Measurements from ENCODE around the gene AARSD1. TPM values are rescaled to one million over a fixed set of nuclear protein-coding genes. Genes with fewer than 3 reads are reported as not detected.

AARSD1 gene
- total and polyA plus RNA-seq, 2 donors (not counting 3 experiments of a cell fraction or from before 2014, with no cell fraction given), result 42.8 to 53.2 TPM

DNA sequence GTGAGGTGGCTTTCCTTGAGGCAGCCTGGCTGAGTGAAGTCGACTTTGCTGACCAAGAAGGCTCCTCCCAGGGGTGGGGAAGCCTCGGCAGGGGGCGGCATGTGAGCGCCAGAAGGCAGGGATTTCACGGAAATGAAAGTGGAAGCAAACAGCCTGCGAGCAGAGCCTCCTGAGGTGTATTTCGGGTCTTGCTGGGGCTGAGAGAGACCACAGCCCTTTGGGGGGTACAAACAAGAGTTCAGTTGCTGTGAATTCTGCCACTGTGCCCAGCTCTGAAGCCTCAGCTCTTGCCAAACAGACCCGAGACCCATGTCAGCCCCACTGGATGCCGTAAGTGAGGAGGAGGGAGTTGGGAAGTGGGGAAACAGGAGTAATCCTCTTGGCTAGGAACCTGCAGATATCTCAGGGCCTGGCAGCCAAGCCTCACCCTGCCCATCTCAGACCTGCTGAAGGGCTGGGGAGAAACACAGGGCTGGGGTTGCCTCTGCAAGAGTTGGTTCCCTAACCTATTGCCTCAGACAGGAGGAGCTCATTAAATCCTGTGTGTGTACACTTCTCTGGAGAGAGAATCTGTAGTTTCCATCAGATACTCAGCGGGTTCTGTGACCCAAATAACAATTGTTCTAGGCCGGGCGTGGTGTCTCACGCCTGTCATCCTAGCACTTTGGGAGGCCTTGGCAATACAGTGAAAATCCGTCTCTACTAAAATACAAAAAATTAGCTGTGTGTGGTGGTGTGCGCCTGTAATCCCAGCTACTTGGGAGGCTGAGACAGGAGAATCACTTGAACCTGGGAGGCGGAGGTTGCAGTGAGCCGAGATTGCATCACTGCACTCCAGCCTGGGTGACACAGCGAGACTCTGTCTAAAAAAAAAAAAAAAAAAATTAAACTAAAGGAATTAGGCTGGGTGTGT, 42.6 kb upstream of the AARSD1 start, which contains the start of gene IFI35:
IFI35 (plus strand) TSS at position 146 of the 913 bp plus-strand sequence; CDS start at position 310, 164 bp downstream.
- dilution Hi-C loops (cut with MboI; ENCODE audit: extremely low pct_ligation_motif_present, low sequenced_read_pairs) (no loop called here), intact Hi-C loops (cut with micrococcal nuclease) (loop anchor here (2.0 kb wide), 1 partner anchor 14 kb away; no protein-coding TSS in a partner anchor)
- CTCF ChIA-PET, result interaction anchor here (0.6 to 2.8 kb wide), 7 partner anchors 9 to 332 kb away, joined by 3 to 23 read pairs (median 6); partner anchors contain the start of genes RPL27 and VAT1
- H3K4me2 ChIP-seq (ENCODE audit: insufficient read depth, low read length), result peak within 1 kb of the TSS; percentile 81
- TSS peak; percentile 10 for BruUV-seq (replicated peaks)
- peak within 1 kb of the TSS; percentile 65 to 77 (median 65) for H3K4me3 ChIP-seq (replicated peaks in 1 of 3; ENCODE audit: insufficient read depth in 1 of 3, low read depth in 1 of 3, low read length in 3 of 3)
- H3K9me3 ChIP-seq (replicated peaks; ENCODE audit: control insufficient read depth, insufficient read depth, low read length), result no peaks in the 10 kb centered on the region
- peak; percentile 61 for TF ChIP-seq POLR2A (IDR thresholded peaks at IDR 0.05; ENCODE audit: low read depth, low read length)
- peak; percentile 59 for TF ChIP-seq POLR2AphosphoS5 (IDR thresholded peaks at IDR 0.05; ENCODE audit: insufficient read depth, low read depth, low read length)
- TF ChIP-seq, protein P1, sequence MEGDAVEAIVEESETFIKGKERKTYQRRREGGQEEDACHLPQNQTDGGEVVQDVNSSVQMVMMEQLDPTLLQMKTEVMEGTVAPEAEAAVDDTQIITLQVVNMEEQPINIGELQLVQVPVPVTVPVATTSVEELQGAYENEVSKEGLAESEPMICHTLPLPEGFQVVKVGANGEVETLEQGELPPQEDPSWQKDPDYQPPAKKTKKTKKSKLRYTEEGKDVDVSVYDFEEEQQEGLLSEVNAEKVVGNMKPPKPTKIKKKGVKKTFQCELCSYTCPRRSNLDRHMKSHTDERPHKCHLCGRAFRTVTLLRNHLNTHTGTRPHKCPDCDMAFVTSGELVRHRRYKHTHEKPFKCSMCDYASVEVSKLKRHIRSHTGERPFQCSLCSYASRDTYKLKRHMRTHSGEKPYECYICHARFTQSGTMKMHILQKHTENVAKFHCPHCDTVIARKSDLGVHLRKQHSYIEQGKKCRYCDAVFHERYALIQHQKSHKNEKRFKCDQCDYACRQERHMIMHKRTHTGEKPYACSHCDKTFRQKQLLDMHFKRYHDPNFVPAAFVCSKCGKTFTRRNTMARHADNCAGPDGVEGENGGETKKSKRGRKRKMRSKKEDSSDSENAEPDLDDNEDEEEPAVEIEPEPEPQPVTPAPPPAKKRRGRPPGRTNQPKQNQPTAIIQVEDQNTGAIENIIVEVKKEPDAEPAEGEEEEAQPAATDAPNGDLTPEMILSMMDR (IDR thresholded peaks at IDR 0.05; ENCODE audit: extremely low read depth in 1 of 2, insufficient read depth in 1 of 2, low read depth in 1 of 2, low read length in 2 of 2), result peak; percentile 32 to 48
- TF ChIP-seq, protein P2, sequence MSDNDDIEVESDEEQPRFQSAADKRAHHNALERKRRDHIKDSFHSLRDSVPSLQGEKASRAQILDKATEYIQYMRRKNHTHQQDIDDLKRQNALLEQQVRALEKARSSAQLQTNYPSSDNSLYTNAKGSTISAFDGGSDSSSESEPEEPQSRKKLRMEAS (IDR thresholded peaks at IDR 0.05; ENCODE audit: insufficient read depth, insufficient read length), result no peak
- H3K4me1 ChIP-seq (ENCODE audit: control insufficient read depth, extremely low read depth, insufficient read depth, low read length), result peaks cover 5% of the 10 kb centered on the region
- FAIRE-seq, result peak; percentile 86
- H3K36me3 ChIP-seq (ENCODE audit: control insufficient read depth in 2 of 2, extremely low read depth in 1 of 2, insufficient read depth in 2 of 2, low read length in 2 of 2), result peaks cover 7 to 16% of the 10 kb centered on the region in 2 experiments
- peak; percentile 90 for DNase-seq (ENCODE audit: low read depth, low spot score)
- peaks cover 3% of the 10 kb centered on the region for H3K79me2 ChIP-seq (ENCODE audit: control insufficient read depth, insufficient read depth, low read length)
- peak within 1 kb of the TSS; percentile 53 for H3K27ac ChIP-seq (ENCODE audit: insufficient read depth, low read depth, low read length)
- H3K9me1 ChIP-seq (replicated peaks; ENCODE audit: control insufficient read depth, extremely low read depth, insufficient read depth, low read length), result no peaks in the 10 kb centered on the region
- H3K27me3 ChIP-seq (ENCODE audit: control insufficient read depth in 2 of 2, insufficient read depth in 2 of 2, low read length in 2 of 2), result no peaks in the 10 kb centered on the region
- H2AFZ ChIP-seq (ENCODE audit: low read depth, low read length), result peak within 1 kb of the TSS; percentile 85
- H4K20me1 ChIP-seq (replicated peaks; ENCODE audit: control insufficient read depth, extremely low read depth, insufficient read depth, low read length), result no peaks in the 10 kb centered on the region
- POLR2A ChIA-PET, result interaction anchor here (0.6 to 1.7 kb wide), 3 partner anchors 9 to 375 kb away, joined by 3 to 5 read pairs (median 4); partner anchors contain the start of gene RPL27
- H3K9ac ChIP-seq (replicated peaks; ENCODE audit: extremely low read depth, insufficient read depth, low read length), result peak within 1 kb of the TSS; percentile 73

Measured in endothelial cell of umbilical vein (primary cell).